ENCODE measurements around the gene AMZ1. TPM values are rescaled to one million over a fixed set of nuclear protein-coding genes. Genes with fewer than 3 reads are reported as not detected.
A peak's percentile ranks its signal among the peaks of the same experiment; 100 is the strongest.
"Not testable (repeated sequence)": the region's sequence is repeated elsewhere in the genome, so short reads cannot be mapped to it uniquely, and the experiment has no call there.

The AMZ1 gene
- total RNA-seq, 2 donors from 2014 or later = not detected

DNA sequence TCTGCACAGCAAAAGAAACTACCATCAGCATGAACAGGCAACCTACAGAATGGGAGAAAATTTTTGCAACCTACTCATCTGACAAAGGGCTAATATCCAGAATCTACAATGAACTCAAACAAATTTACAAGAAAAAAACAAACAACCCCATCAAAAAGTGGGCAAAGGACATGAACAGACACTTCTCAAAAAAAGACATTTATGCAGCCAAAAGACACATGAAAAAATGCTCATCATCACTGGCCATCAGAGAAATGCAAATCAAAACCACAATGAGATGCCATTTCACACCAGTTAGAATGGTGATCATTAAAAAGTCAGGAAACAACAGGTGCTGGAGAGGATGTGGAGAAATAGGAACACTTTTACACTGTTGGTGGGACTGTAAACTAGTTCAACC, 60.7 kb downstream of the AMZ1 start:
- not testable (repeated sequence) for DNase-seq (ENCODE audit: low spot score); H3K9me3 Mint-ChIP-seq; H3K27ac Mint-ChIP-seq; H3K4me3 Mint-ChIP-seq; H3K4me1 Mint-ChIP-seq (ENCODE audit: low read depth in 2 of 2); H3K27me3 Mint-ChIP-seq; ATAC-seq
- H3K36me3 Mint-ChIP-seq = peaks cover 11% of the 10 kb centered on the region

DNA sequence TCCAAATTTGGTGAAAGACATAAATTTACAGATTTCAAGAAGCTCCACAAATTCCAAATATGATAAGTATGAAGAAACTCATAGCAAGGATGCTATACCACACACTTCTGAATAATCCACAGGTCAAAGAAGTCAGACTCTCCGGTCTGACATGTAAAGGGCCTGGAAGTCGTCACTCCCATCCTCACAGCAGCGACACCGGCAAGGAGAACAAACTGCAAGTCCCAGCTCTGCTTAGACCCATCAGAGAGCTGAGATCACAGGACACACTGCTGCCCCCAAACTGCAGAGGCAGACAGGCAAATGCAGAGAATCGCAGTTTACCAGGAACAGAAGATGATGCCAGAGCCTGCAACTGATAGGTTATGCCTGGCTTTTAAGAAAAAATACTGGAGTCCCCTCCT, 62.0 kb downstream of the AMZ1 start:
- Mint-ChIP-seq H3K36me3 (peaks cover 6% of the 10 kb centered on the region), H3K27ac (no peak overlapping the region), H3K9me3 (no peaks in the 10 kb centered on the region), H3K4me1 (ENCODE audit: low read depth in 2 of 2) (peaks cover 6 to 7% of the 10 kb centered on the region in 2 donors), H3K27me3 (no peaks in the 10 kb centered on the region), H3K4me3 (no peak overlapping the region)
- ATAC-seq (no peak), DNase-seq (ENCODE audit: low spot score) (no peak)

DNA sequence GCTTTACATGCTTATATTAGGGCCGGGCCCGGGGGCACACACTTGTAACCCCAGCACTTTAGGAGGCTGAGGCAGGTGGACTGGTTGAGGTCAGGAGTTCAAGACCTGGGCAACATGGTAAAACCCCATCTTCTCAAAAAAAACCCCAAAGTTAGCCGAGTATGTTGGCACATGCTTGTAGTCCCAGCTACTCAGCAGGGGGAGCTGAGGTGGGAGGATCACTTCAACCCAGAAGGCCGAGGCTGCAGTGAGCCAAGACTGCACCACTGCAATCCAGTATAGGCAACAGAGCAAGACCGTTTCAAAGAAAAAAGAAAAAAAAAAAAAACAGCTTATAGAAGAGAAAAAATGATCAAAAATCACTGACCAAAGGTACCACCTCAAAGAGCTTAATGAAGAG, 63.1 kb downstream of the AMZ1 start:
- peaks cover 6% of the 10 kb centered on the region for H3K36me3 Mint-ChIP-seq
- no peak for ATAC-seq

DNA sequence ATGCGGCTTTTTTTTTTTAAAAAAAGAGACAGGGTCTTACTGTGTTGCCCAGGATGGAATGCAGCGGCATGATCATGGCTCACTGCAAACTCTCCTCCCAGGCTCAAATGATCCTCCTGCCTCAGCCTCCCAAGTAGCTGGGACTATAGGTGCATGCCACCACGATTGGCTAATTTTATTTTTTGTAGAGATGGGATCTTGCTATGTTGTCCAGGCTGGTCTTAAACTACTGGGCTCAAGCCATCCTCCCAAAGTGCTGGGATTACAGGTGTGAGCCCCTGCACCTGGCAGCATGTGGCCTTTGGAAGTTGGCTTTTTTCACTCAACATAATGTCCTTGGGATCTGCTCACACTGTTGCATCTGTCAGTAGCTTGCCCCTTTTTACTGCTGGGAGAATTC, 65.1 kb downstream of the AMZ1 start:
- Mint-ChIP-seq H3K4me1 (ENCODE audit: low read depth in 2 of 2) (peaks cover 15% of the 10 kb centered on the region in 2 donors), H3K9me3 (no peaks in the 10 kb centered on the region), H3K27me3 (no peaks in the 10 kb centered on the region), H3K4me3 (no peak overlapping the region), H3K36me3 (no peaks in the 10 kb centered on the region), H3K27ac (no peak overlapping the region)
- ATAC-seq (no peak), DNase-seq (ENCODE audit: low spot score) (no peak)

More for the DNA sequence above, 63.1 kb downstream of the AMZ1 start:
- no peaks in the 10 kb centered on the region for H3K9me3 Mint-ChIP-seq
- no peak overlapping the region for H3K27ac Mint-ChIP-seq
- no peak overlapping the region for H3K4me3 Mint-ChIP-seq
- no peak for DNase-seq (ENCODE audit: low spot score)
- no peaks in the 10 kb centered on the region for H3K27me3 Mint-ChIP-seq
- H3K4me1 Mint-ChIP-seq (ENCODE audit: low read depth in 2 of 2) = peaks cover 6 to 7% of the 10 kb centered on the region in 2 donors

DNA sequence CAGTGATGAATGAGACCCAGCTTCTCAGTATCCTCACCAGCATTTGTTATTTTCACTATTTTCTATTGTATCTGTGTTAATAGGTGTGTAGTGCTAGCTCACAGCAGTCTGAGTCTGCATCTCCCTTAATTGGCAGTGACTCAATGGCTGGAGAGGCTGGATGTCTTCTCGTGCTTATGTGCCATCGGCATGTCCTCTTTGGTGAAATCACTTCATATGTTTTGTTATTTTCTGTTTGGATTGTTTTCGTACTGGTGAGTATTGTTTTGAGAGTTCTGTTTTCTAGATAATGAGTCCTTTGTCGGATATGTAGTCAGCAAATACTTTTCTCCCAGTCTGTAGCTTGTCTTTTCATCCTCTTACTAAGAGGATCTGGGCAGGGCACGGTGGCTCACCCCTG, 66.1 kb downstream of the AMZ1 start:
- H3K36me3 Mint-ChIP-seq = no peaks in the 10 kb centered on the region
- ATAC-seq (no peak), DNase-seq (ENCODE audit: low spot score) (no peak)
- H3K4me3 Mint-ChIP-seq = no peak overlapping the region
- no peaks in the 10 kb centered on the region for H3K27me3 Mint-ChIP-seq
- H3K4me1 Mint-ChIP-seq (ENCODE audit: low read depth in 2 of 2) = peaks cover 22 to 23% of the 10 kb centered on the region in 2 donors
- no peak overlapping the region for H3K27ac Mint-ChIP-seq
- no peaks in the 10 kb centered on the region for H3K9me3 Mint-ChIP-seq

DNA sequence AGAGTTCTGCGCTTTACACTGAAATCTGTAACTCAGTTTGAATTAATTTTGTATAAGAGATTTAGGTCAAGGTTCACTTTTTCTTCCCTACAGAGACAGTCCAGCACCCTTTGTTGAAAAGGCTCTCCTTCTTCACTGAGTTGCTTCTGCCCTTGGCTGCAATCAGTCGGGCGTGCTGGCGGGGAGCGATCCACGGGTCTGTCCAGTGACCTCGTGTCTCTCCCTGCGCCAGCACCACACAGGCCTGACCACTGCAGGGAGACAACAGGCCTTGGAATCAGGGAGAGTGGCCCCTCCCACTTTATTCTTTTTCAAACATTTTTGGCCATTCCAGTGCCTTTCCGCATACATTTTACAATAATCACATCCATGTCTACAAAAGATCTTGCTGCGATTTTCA, 66.9 kb downstream of the AMZ1 start:
- no peaks in the 10 kb centered on the region for H3K27me3 Mint-ChIP-seq
- no peak overlapping the region for H3K27ac Mint-ChIP-seq

DNA sequence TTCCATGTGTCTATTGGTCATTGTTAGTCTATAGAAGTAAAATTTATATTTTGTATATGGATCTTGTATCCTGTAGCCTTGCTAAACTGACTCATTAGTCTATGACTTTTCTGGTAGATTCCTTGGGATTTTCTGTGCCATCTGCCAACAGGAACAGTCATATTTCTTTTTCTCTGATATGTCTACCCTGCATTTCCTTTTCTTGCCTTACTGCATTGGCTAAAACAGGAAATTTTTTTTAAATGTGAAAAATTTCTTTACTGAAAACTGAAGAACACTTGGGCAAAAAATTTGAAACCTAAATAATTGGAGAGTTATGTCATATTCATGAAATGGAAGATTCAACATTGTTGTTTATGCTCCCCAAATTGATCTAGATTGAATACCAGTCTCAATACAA, 67.5 kb downstream of the AMZ1 start:
- ATAC-seq = no peak
- no peak overlapping the region for H3K27ac Mint-ChIP-seq
- no peak overlapping the region for H3K4me3 Mint-ChIP-seq

More for the DNA sequence above, 66.9 kb downstream of the AMZ1 start:
- DNase-seq (ENCODE audit: low spot score) (no peak), ATAC-seq (no peak)
- Mint-ChIP-seq H3K36me3 (peaks cover 4% of the 10 kb centered on the region), H3K9me3 (no peaks in the 10 kb centered on the region), H3K4me3 (no peak overlapping the region), H3K4me1 (ENCODE audit: low read depth in 2 of 2) (peaks cover 29 to 31% of the 10 kb centered on the region in 2 donors)

DNA sequence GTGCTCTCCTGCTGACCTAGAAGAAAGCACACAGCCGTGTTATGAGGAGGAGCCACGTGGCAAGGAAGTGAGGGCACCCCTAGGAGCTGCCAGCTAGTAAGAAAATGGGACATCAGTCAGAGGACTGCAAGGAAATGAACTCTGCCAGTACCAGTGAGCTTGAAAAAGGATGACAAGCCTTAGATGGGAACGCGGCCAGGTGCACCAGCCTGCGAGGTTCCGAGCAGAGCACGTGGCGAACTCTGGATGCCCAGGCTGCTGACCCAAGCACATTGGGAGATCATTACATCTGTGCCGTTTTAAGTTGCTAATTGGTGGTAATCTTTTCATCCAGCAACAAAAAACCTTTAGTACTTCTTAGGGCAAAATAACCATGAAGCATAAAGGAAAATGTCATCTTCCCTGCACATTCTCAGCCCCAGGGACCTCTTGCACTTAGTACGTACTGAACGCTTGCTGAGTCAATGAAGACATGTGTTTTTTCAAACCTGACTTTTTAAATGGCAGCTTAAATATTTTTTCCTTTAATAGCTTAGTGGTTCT, 69.4 kb downstream of the AMZ1 start:
- DNase-seq (ENCODE audit: low spot score) (no peak), ATAC-seq (peak in 1 of 2 donors; percentile 3)

More for the DNA sequence above, 67.5 kb downstream of the AMZ1 start:
- Mint-ChIP-seq H3K27me3 (no peaks in the 10 kb centered on the region), H3K36me3 (peaks cover 4% of the 10 kb centered on the region), H3K9me3 (no peaks in the 10 kb centered on the region), H3K4me1 (ENCODE audit: low read depth in 2 of 2) (peaks cover 33 to 38% of the 10 kb centered on the region in 2 donors)
- DNase-seq (ENCODE audit: low spot score) = no peak

DNA sequence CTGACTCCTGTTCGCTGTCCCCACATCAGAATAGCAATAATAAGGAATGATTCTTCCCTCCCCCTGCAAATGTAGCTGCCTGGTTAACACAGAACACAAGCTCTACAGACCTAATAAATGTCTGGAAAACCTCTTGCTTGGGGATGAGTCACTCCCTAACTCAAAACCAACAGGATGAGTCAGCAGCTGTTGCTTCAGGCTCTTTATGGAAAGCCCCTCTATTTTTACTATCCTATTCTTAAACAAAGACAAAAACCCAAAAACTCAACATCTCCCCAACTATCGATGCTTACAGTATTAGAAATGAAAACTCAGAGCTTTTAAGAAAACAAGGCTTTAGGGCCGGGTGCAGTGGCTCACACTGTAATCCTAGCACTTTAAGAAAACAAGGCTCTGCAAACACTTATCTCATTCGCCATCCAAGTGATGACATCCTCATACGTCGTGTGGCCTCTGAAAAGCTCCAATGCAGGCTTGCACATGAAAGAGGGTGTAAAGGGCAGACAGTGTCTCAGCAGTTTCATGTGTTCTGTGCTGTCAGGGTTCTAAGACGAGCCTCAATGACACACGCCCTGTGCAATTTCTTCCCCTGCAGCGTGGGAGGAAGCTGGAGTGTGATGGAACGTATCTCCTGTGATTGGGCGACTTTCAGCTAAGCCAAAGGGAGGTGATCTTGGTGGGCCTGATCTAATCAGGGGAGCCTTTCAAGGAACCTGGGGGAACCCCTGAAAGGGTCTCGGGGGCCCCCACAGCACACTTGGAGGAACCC, 70.1 kb downstream of the AMZ1 start:
- ATAC-seq = peak; percentile 90 to 94
- Mint-ChIP-seq H3K36me3 (peaks cover 4% of the 10 kb centered on the region), H3K27me3 (no peaks in the 10 kb centered on the region), H3K27ac (peak overlapping the region; percentile 82 to 87), H3K4me3 (peak overlapping the region; percentile 84), H3K9me3 (no peaks in the 10 kb centered on the region), H3K4me1 (ENCODE audit: low read depth in 2 of 2) (peaks cover 34 to 41% of the 10 kb centered on the region in 2 donors)
- peak; percentile 72 for DNase-seq (ENCODE audit: low spot score)

More for the DNA sequence above, 69.4 kb downstream of the AMZ1 start:
- Mint-ChIP-seq H3K9me3 (no peaks in the 10 kb centered on the region), H3K27me3 (no peaks in the 10 kb centered on the region), H3K36me3 (peaks cover 4% of the 10 kb centered on the region), H3K4me3 (peak overlapping the region; percentile 84), H3K27ac (peak overlapping the region; percentile 82 to 87), H3K4me1 (ENCODE audit: low read depth in 2 of 2) (peaks cover 37 to 41% of the 10 kb centered on the region in 2 donors)

DNA sequence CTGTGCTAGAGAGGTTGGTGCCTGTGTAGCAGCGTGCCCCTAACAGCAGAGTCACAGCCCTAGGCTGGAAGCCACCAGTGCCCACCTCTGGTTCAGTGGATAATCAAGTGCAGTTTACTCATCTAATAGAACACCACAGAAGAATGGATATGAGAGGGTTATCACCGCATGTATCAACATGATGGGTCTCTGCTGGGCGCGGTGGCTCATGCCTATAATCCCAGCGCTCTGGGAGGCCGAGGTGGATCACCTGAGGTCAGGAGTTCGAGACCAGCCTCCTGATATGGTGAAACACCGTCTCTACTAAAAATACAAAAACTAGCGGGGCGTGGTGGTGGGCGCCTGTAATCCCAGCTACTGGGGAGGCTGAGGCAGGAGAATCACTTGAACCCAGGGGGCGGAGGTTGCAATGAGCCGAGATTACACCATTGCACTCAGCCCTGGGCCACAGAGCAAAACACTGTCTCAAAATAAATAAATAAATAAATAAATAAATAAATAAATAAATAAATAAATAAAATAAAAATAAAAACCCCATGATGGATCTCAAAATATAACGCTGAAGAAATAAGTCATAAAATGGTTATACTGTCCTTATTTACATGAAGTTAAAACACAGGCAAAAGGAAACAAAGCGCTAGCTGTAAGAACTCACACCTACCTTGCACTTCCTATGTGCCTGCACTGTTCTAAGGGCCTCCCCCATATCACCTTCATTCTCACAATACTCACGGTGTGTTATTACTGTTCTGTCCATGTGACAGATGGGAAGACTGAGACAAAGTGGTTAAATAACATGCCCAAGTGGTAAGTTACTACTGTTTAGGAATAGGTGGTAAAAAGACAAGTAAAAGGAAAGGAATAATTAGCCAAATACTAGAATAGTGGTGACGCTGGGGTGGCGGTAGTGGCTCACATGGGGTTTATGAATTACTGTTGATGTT, 70.9 kb downstream of the AMZ1 start:
- H3K4me3 Mint-ChIP-seq = peak overlapping the region; percentile 84
- no peaks in the 10 kb centered on the region for H3K9me3 Mint-ChIP-seq
- peaks cover 34 to 41% of the 10 kb centered on the region in 2 donors for H3K4me1 Mint-ChIP-seq (ENCODE audit: low read depth in 2 of 2)
- peak overlapping the region; percentile 82 to 87 for H3K27ac Mint-ChIP-seq
- H3K27me3 Mint-ChIP-seq = no peaks in the 10 kb centered on the region
- ATAC-seq (peak in 1 of 2 donors; percentile 11), DNase-seq (ENCODE audit: low spot score) (no peak)
- peaks cover 4% of the 10 kb centered on the region for H3K36me3 Mint-ChIP-seq

DNA sequence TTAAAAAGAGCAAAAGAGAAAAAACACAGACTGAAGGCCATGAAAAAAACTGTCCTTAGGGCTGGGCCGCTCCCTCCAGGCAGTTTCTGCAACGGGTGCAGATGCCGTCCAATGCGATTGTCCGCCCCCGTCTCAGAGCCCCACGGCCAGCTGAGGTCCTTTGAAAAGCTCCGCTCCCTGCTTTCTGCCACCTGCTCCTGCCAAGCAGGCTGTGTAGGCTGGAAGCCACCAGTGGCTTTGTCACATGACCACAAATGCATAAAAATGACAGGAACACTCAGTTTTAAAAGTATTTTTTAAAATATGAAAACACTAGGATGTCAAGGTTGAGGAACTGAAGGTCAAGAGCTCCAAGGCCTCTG, 71.7 kb downstream of the AMZ1 start:
- DNase-seq (ENCODE audit: low spot score) (no peak), ATAC-seq (no peak)
- Mint-ChIP-seq H3K4me1 (ENCODE audit: low read depth in 2 of 2) (peaks cover 34 to 41% of the 10 kb centered on the region in 2 donors), H3K9me3 (no peaks in the 10 kb centered on the region), H3K4me3 (peak overlapping the region; percentile 74), H3K36me3 (peaks cover 4% of the 10 kb centered on the region), H3K27me3 (no peaks in the 10 kb centered on the region), H3K27ac (peak overlapping the region; percentile 82 to 87)

DNA sequence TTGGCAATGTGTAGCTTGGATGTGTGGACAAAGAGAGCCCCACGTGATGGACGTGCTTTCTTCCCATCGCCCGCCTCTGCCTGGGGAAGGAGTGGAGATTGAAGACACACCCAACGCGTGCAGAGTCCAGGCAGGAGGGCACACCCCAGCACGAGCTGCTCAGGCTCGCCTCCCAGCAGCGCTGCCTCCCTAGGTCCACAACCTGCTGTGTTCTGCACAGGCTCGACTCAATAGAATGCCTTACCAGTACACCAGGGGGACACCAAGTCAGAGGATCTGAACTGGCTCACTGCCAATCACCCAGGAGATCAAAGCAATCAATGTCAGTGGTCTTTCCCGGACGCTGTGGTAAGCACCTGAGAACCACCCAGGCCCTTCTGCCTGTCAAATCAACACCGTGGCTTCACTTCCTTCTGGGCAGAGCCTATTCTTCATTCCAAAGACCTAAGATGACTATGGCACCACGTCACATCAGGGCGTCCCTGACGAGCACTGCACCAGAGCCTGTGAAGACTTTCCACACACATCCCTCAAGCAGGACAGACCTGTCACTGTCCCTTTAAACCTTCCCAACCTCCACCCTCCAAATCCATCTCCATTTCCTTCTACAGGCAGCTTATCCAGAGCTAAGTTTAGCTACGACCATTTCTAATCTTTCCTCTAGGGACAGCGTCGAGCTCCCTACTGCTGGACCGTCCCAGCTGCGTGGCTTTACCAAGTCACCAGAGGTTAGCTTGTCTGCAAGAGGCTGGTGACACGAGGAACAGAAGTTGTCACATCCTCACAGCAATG, 72.3 kb downstream of the AMZ1 start:
- DNase-seq (ENCODE audit: low spot score) = no peak
- H3K9me3 Mint-ChIP-seq = no peaks in the 10 kb centered on the region
- ATAC-seq = peak in 1 of 2 donors; percentile 21
- H3K36me3 Mint-ChIP-seq = peaks cover 4% of the 10 kb centered on the region
- H3K4me3 Mint-ChIP-seq = peak overlapping the region; percentile 74
- H3K4me1 Mint-ChIP-seq (ENCODE audit: low read depth in 2 of 2) = peaks cover 34 to 41% of the 10 kb centered on the region in 2 donors
- H3K27me3 Mint-ChIP-seq = no peaks in the 10 kb centered on the region
- H3K27ac Mint-ChIP-seq = peak overlapping the region; percentile 45 to 82

DNA sequence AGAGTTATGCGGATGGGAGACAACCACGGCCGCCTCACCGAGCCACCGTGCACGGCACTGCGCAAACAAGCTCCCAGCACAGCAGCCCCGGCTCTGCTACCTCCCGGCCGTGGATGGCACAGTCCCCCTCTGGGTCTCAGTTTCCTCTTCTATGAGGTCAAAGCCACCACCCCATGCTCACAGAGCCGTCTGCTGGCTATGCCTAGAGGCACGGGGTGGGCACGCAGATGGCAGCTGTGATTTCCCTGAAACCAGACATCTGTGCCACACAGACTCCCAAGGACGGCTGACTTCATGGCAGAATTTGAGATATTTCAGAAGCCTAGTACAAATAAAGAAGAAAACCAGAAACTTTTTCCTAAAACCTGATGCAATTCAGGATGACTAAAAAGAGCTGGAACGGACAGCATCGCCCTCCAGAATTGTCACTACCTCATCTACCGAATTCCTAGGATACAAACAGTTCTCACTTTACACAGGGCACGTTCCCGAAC, 73.2 kb downstream of the AMZ1 start:
- no peak for ATAC-seq
- Mint-ChIP-seq H3K27ac (peak overlapping the region in 1 of 2 donors; percentile 45), H3K9me3 (no peaks in the 10 kb centered on the region), H3K4me3 (no peak overlapping the region), H3K27me3 (no peaks in the 10 kb centered on the region), H3K4me1 (ENCODE audit: low read depth in 2 of 2) (peaks cover 37 to 39% of the 10 kb centered on the region in 2 donors), H3K36me3 (peaks cover 4% of the 10 kb centered on the region)
- no peak for DNase-seq (ENCODE audit: low spot score)

Data from natural killer cell treated with Interleukin-12 subunit alpha and Interleukin-12 subunit beta and Interleukin-15 and Interleukin-18, amount 100 ng/mL, for 72 hours (primary cell).